Measurements from ENCODE around the gene THSD4. TPM values are rescaled to one million over a fixed set of nuclear protein-coding genes. Genes with fewer than 3 reads are reported as not detected.

Gene THSD4
- total RNA-seq, 4 donors from 2014 or later, result 16.6 to 25.3 (median 24.1) TPM

- no peaks in the 10 kb centered on the region for H3K4me1 ChIP-seq
- 72% methylated on average over 5 of the region's 5 CpGs for WGBS
These were observed 689.0 kb downstream of the THSD4 start for GRCh38 chr15:71804226-71804625.

GRCh38 chr15:71804695-71805470 is 689.6 kb downstream of the THSD4 start:
- no peaks in the 10 kb centered on the region for H3K4me1 ChIP-seq
- H3K4me3 ChIP-seq, result no peak overlapping the region
- H3K27me3 ChIP-seq, result no peaks in the 10 kb centered on the region
- DNase-seq (ENCODE audit: low spot score in 2 of 2), result peak in 1 of 2 donors; percentile 41
- TF ChIP-seq EP300 (IDR thresholded peaks at IDR 0.05) (no peak), POLR2A (IDR thresholded peaks at IDR 0.05) (no peak), POLR2AphosphoS5 (IDR thresholded peaks at IDR 0.05) (no peak), CTCF (IDR thresholded peaks at IDR 0.05) (no peak)
- H3K9me3 ChIP-seq, result no peaks in the 10 kb centered on the region
- no peak overlapping the region for H3K27ac ChIP-seq
- no peaks in the 10 kb centered on the region for H3K36me3 ChIP-seq
- WGBS, result 60% methylated on average over 6 of the region's 6 CpGs

More at GRCh38 chr15:71804226-71804625, 689.0 kb downstream of the THSD4 start:
- Histone ChIP-seq H3K9me3 (no peaks in the 10 kb centered on the region), H3K4me3 (no peak overlapping the region), H3K27ac (no peak overlapping the region), H3K36me3 (no peaks in the 10 kb centered on the region), H3K27me3 (no peaks in the 10 kb centered on the region)
- TF ChIP-seq EP300 (IDR thresholded peaks at IDR 0.05) (no peak), POLR2A (IDR thresholded peaks at IDR 0.05) (no peak), POLR2AphosphoS5 (IDR thresholded peaks at IDR 0.05) (no peak), CTCF (IDR thresholded peaks at IDR 0.05) (no peak)
- peak in 1 of 2 donors; percentile 44 for DNase-seq (ENCODE audit: low spot score in 2 of 2)

- no peak for TF ChIP-seq POLR2A (IDR thresholded peaks at IDR 0.05)
- TF ChIP-seq CTCF (IDR thresholded peaks at IDR 0.05), result no peak
- TF ChIP-seq EP300 (IDR thresholded peaks at IDR 0.05), result no peak
- no peak for TF ChIP-seq POLR2AphosphoS5 (IDR thresholded peaks at IDR 0.05)
- Histone ChIP-seq H3K4me3 (no peak overlapping the region), H3K27me3 (no peaks in the 10 kb centered on the region), H3K36me3 (no peaks in the 10 kb centered on the region), H3K9me3 (no peaks in the 10 kb centered on the region), H3K4me1 (no peaks in the 10 kb centered on the region), H3K27ac (no peak overlapping the region)
- whole genome bisulfite sequencing, result 63% methylated on average over 6 of the region's 7 CpGs
- no peak for DNase-seq (ENCODE audit: low spot score in 2 of 2)
These were observed 691.2 kb downstream of the THSD4 start for GRCh38 chr15:71806452-71806931.

GRCh38 chr15:71807125-71807629 is 691.9 kb downstream of the THSD4 start:
- H3K4me3 ChIP-seq, result no peak overlapping the region
- H3K27me3 ChIP-seq, result no peaks in the 10 kb centered on the region
- DNase-seq (ENCODE audit: low spot score in 2 of 2), result no peak
- no peak for TF ChIP-seq CTCF (IDR thresholded peaks at IDR 0.05)
- no peak for TF ChIP-seq POLR2AphosphoS5 (IDR thresholded peaks at IDR 0.05)
- no peak for TF ChIP-seq POLR2A (IDR thresholded peaks at IDR 0.05)
- no peak for TF ChIP-seq EP300 (IDR thresholded peaks at IDR 0.05)
- H3K36me3 ChIP-seq, result no peaks in the 10 kb centered on the region
- H3K27ac ChIP-seq, result no peak overlapping the region
- WGBS, result 85% methylated on average over 15 of the region's 15 CpGs
- no peaks in the 10 kb centered on the region for H3K4me1 ChIP-seq
- no peaks in the 10 kb centered on the region for H3K9me3 ChIP-seq

- H3K27me3 ChIP-seq, result no peaks in the 10 kb centered on the region
- DNase-seq (ENCODE audit: low spot score in 2 of 2), result no peak
- no peak overlapping the region for H3K4me3 ChIP-seq
- no peaks in the 10 kb centered on the region for H3K4me1 ChIP-seq
- no peaks in the 10 kb centered on the region for H3K9me3 ChIP-seq
- WGBS, result 50% methylated on average over 4 of the region's 4 CpGs
- no peak overlapping the region for H3K27ac ChIP-seq
- no peak for TF ChIP-seq POLR2AphosphoS5 (IDR thresholded peaks at IDR 0.05)
- TF ChIP-seq EP300 (IDR thresholded peaks at IDR 0.05), result no peak
- TF ChIP-seq POLR2A (IDR thresholded peaks at IDR 0.05), result no peak
- TF ChIP-seq CTCF (IDR thresholded peaks at IDR 0.05), result no peak
- no peaks in the 10 kb centered on the region for H3K36me3 ChIP-seq
These were observed 692.4 kb downstream of the THSD4 start for GRCh38 chr15:71807691-71808091.

Data from suprapubic skin (tissue), 4 donors.